AG04450 (cell line): ENCODE results near the gene TUBG2. TPM values are rescaled to one million over a fixed set of nuclear protein-coding genes. Genes with fewer than 3 reads are reported as not detected.

Source experiments
- CTCF ChIA-PET: fragments of 300-600, 350-600 bp; formaldehyde crosslinking; extraction: SDS; loops from one replicate; lab custom pipeline; 2022; ENCODE audit warnings: antibody characterized with exemption, inconsistent platforms; lab: Charles Lee
- POLR2A ChIA-PET: fragments of 350-600 bp; formaldehyde crosslinking; extraction: SDS; loops from one replicate; lab custom pipeline; 2021; ENCODE audit warnings: antibody characterized with exemption, inconsistent platforms; lab: Yijun Ruan, JAX
- DNase-seq: peaks from one replicate; pipeline ENCODE4 v3.0.0-alpha.2; 2011; ENCODE audit warnings: low read depth, low spot score
- H3K27ac ChIP-seq: one replicate; pipeline ENCODE4 v1.5.1; 2012; ENCODE audit warnings: low read depth, low read length, control low read depth
- H3K27me3 ChIP-seq: one replicate; pipeline ENCODE4 v1.6.0; 2012; ENCODE audit warnings: low read length; ENCODE audit not compliant: control insufficient read depth, insufficient read depth
- H3K4me3 ChIP-seq: 2 replicates; pipeline ENCODE4 v1.5.1; 2011; ENCODE audit warnings: mild to moderate bottlenecking, low read depth, low read length, control low read depth
- H3K9me3 ChIP-seq: 2 replicates; pipeline ENCODE4 v1.5.1; 2012; ENCODE audit warnings: low read length; ENCODE audit not compliant: control insufficient read depth, insufficient read depth
- CTCF ChIP-seq: IDR thresholded peaks from 2 replicates; pipeline ENCODE4 v1.5.1; 2011; ENCODE audit warnings: low read depth, low read length, control low read depth, inconsistent platforms
- polyA plus RNA-seq: library from polyadenylated mRNA; depleted of rRNA; stranded (reverse); fragments of >200 nt; gene quantifications from 2 replicates; pipeline ENCODE4 v1.2.3, GENCODE V29; 2011; rRNA removed
- small RNA-seq: library from RNA; depleted of rRNA; stranded (forward); fragments of <200 nt; gene quantifications from one replicate; pipeline ENCODE3, GENCODE V24; 2012; ENCODE audit warnings: low read depth; ENCODE audit not compliant: insufficient read length

TUBG2 gene
- polyA plus RNA-seq, 1 experiment: 7.8 TPM

- no peak overlapping the region for H3K27ac ChIP-seq
- ChIA-PET CTCF (interaction anchor here (0.6 kb wide), 1 partner anchor 27 kb away, joined by 5 read pairs; no protein-coding TSS in a partner anchor), POLR2A (interaction anchor here (0.7 kb wide), 1 partner anchor 228 kb away, joined by 6 read pairs; no protein-coding TSS in a partner anchor)
- TF ChIP-seq CTCF: no peak
- H3K27me3 ChIP-seq: no peaks in the 10 kb centered on the region
- no peaks in the 10 kb centered on the region for H3K9me3 ChIP-seq
- H3K4me3 ChIP-seq: no peak overlapping the region
- no peak for DNase-seq
Measured at GRCh38 chr17:42706732-42707131, 47.6 kb downstream of the TUBG2 start.

DNA sequence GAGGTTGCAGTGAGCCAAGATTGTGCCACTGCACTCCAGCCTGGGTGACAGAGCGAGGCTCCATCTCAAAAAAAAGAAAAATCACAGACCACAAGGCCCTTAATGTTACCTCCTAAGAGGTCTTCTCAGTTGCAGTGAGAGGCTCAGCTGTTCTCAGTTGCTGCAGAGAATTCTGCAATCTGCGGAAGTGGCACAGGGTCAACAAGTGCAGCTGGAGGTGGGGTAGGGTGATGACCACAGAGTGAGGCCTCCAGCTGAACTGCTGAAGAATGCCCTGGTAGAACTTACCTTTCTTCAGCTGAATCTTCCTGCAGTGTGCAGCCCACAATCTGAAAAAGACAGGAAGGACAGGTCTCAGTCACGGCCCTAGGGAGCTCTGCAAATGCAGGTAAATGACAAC is 49.5 kb downstream of the TUBG2 start:
- TF ChIP-seq CTCF: no peak
- ChIA-PET POLR2A (no interaction called here), CTCF (interaction anchor here (1.1 to 1.3 kb wide), 2 partner anchors 11 to 130 kb away, joined by 4 to 5 read pairs; no protein-coding TSS in a partner anchor)
- DNase-seq: no peak
- no peaks in the 10 kb centered on the region for H3K27me3 ChIP-seq
- no peaks in the 10 kb centered on the region for H3K9me3 ChIP-seq
- no peak overlapping the region for H3K4me3 ChIP-seq
- H3K27ac ChIP-seq: no peak overlapping the region

DNA sequence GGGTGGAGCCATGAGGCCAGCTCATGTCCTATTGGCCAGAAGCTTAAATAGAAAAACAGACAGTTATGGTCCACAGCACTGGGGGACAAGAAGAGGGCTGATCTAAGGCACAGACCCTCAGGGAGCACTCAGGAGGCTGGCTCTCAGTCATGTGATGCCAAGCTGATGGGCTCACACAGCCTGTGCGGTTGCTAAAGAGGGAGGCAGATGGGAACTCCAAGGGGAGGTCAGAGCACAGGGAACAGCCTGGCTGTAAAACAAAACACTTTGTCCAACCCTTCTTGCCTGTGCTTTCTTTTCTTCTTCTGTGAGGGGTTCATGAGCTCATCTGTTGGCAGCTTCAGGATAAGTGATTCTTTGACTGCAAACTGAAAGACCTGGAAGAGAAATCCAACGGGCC is 50.5 kb downstream of the TUBG2 start:
- H3K27me3 ChIP-seq: no peaks in the 10 kb centered on the region
- H3K9me3 ChIP-seq: no peaks in the 10 kb centered on the region
- ChIA-PET POLR2A (no interaction called here), CTCF (interaction anchor here (1.0 to 1.3 kb wide), 3 partner anchors 10 to 131 kb away, joined by 3 to 5 read pairs (median 4); no protein-coding TSS in a partner anchor)
- no peak for TF ChIP-seq CTCF
- H3K27ac ChIP-seq: no peak overlapping the region
- no peak for DNase-seq
- no peak overlapping the region for H3K4me3 ChIP-seq

Small RNAs within 50 kb of the gene (small RNA-seq; reads per million reads assigned to genes)
- not detected for gene MIR6780A

Other genes with a start within 250 kb of the TUBG2 start
- 326 and 390 TPM in 2 replicates for gene CAVIN1, start 236.0 kb upstream of the TUBG2 start, polyA plus RNA-seq
- gene ATP6V0A1, start 200.4 kb upstream of the TUBG2 start, polyA plus RNA-seq: 22.3 and 30.8 TPM in 2 replicates
- 11.9 and 17.2 TPM in 2 replicates for gene NAGLU, start 123.0 kb upstream of the TUBG2 start, polyA plus RNA-seq
- 0.87 and 1.4 TPM in 2 replicates for gene HSD17B1, start 106.4 kb upstream of the TUBG2 start, polyA plus RNA-seq
- 29.4 and 36.8 TPM in 2 replicates for gene COASY, start 97.1 kb upstream of the TUBG2 start, polyA plus RNA-seq
- gene MLX, start 92.2 kb upstream of the TUBG2 start, polyA plus RNA-seq: 35.4 and 38.2 TPM in 2 replicates
- 3.0 and 5.1 TPM in 2 replicates for gene PSMC3IP, start 81.6 kb upstream of the TUBG2 start, polyA plus RNA-seq
- gene RETREG3, start 49.9 kb upstream of the TUBG2 start, polyA plus RNA-seq: 27.5 and 32.7 TPM in 2 replicates
- 28.4 and 36.3 TPM in 2 replicates for gene TUBG1, start 49.6 kb upstream of the TUBG2 start, polyA plus RNA-seq
- gene PLEKHH3, start 17.7 kb downstream of the TUBG2 start, polyA plus RNA-seq: 3.6 and 4.3 TPM in 2 replicates
- 0.45 and 0.76 TPM in 2 replicates for gene CCR10, start 22.6 kb downstream of the TUBG2 start, polyA plus RNA-seq
- 53.7 and 62.9 TPM in 2 replicates for gene CNTNAP1, start 23.2 kb downstream of the TUBG2 start, polyA plus RNA-seq
- 18.8 and 26.3 TPM in 2 replicates for gene EZH1, start 85.8 kb downstream of the TUBG2 start, polyA plus RNA-seq
- 1.4 and 1.7 TPM in 2 replicates for gene RAMP2, start 101.9 kb downstream of the TUBG2 start, polyA plus RNA-seq
- gene VPS25, start 114.2 kb downstream of the TUBG2 start, polyA plus RNA-seq: 94.0 and 107 TPM in 2 replicates
- gene WNK4, start 121.3 kb downstream of the TUBG2 start, polyA plus RNA-seq: 2.3 and 2.7 TPM in 2 replicates
- gene COA3, start 139.4 kb downstream of the TUBG2 start, polyA plus RNA-seq: 86.7 and 96.3 TPM in 2 replicates
- 0.09 and 0.14 TPM in 2 replicates for gene CNTD1, start 139.6 kb downstream of the TUBG2 start, polyA plus RNA-seq
- 106 and 107 TPM in 2 replicates for gene BECN1, start 165.0 kb downstream of the TUBG2 start, polyA plus RNA-seq
- gene PSME3, start 174.1 kb downstream of the TUBG2 start, polyA plus RNA-seq: 111 and 129 TPM in 2 replicates
- 0.16 and 0.33 TPM in 2 replicates for gene AOC2, start 185.3 kb downstream of the TUBG2 start, polyA plus RNA-seq
- gene AOC3, start 191.9 kb downstream of the TUBG2 start, polyA plus RNA-seq: 0.10 and 0.12 TPM in 2 replicates
- not detected in 2 replicates for gene G6PC1, start 241.5 kb downstream of the TUBG2 start, polyA plus RNA-seq